Epithelial cell of proximal tubule (primary cell): ENCODE measurements around the gene CDC26. TPM values are rescaled to one million over a fixed set of nuclear protein-coding genes. Genes with fewer than 3 reads are reported as not detected.

ENCODE experiments used
- DNase-seq: peaks from one replicate; pipeline ENCODE4 v3.0.0-alpha.2; 2011; ENCODE audit warnings: low read depth
- H3K4me3 ChIP-seq: 2 replicates; pipeline ENCODE4 v1.5.1; 2011; ENCODE audit warnings: low read depth, mild to moderate bottlenecking, low read length
- CTCF ChIP-seq: conservative IDR thresholded peaks from 2 replicates; pipeline ENCODE4 v1.5.1; 2012; ENCODE audit warnings: low read depth, mild to moderate bottlenecking, low read length
- total RNA-seq: library from RNA; depleted of rRNA; stranded (reverse); fragments of >200 nt; gene quantifications from 2 replicates; pipeline ENCODE4 v1.2.3, GENCODE V29; 2015

Gene CDC26
- 30.5 and 44.6 TPM in 2 replicates for total RNA-seq

GRCh38 chr9:113275157-113276131 lies at the start of gene CDC26, which contains the start of gene PRPF4:
Gene CDC26, minus strand, starts transcription at chr9:113275572. Its CDS starts 3,065 bp downstream, at chr9:113272507.
Gene PRPF4, plus strand, starts transcription at chr9:113275658. Its CDS starts 86 bp downstream, at chr9:113275744.
- H3K4me3 ChIP-seq: peak within 1 kb of the TSS; percentile 79
- TF ChIP-seq CTCF: no peak
- DNase-seq: peak; percentile 87

GRCh38 chr9:113322671-113323070 lies 47.3 kb upstream of the CDC26 start:
- no peak for DNase-seq
- TF ChIP-seq CTCF: no peak
- H3K4me3 ChIP-seq: no peak overlapping the region

DNA sequence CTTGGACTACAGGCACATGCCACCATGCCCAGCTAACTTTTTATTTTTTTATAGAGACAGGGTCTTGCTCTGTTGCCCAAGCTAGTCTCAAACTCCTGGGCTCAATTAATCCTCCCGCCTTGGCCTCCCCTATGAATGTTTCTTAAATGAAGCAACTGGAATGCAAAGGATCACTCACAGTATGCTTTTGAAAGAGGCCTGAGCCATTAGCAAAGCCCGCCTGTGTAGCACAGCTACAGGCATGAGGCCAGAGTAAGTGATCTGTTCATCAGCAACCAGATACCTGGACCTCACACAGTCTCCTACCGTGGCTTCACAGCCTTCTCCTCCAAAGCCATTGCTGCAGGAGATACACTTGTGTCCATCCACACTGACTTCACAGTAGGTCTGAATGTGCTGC lies 44.7 kb upstream of the CDC26 start:
- H3K4me3 ChIP-seq: no peak overlapping the region
- no peak for DNase-seq
- no peak for TF ChIP-seq CTCF

- no peak for DNase-seq
- no peak for TF ChIP-seq CTCF
- H3K4me3 ChIP-seq: no peak overlapping the region
These were observed 43.7 kb upstream of the CDC26 start for GRCh38 chr9:113319054-113319453.

- no peak overlapping the region for H3K4me3 ChIP-seq
- peak; percentile 29 for TF ChIP-seq CTCF
- DNase-seq: no peak
These were observed 42.4 kb upstream of the CDC26 start for GRCh38 chr9:113317777-113318176.

GRCh38 chr9:113316030-113316429 lies 40.7 kb upstream of the CDC26 start:
- H3K4me3 ChIP-seq: no peak overlapping the region
- DNase-seq: no peak
- no peak for TF ChIP-seq CTCF
